ENCODE results near the gene ID2.

Gene ID2

GRCh38 chr2:8634466-8635172 lies 47.2 kb upstream of the ID2 start:
- Histone ChIP-seq H3K4me2 (ENCODE audit: low read length) (no peak overlapping the region), H2AFZ (no peak overlapping the region), H3K36me3 (ENCODE audit: control insufficient read depth, insufficient read depth, low read length) (no peaks in the 10 kb centered on the region), H3K9ac (no peak overlapping the region), H3K4me1 (peaks cover 6% of the 10 kb centered on the region), H3K27ac (no peak overlapping the region), H3K4me3 (ENCODE audit: low read depth, low read length) (no peak overlapping the region), H3K9me3 (ENCODE audit: control insufficient read depth, low read length) (no peaks in the 10 kb centered on the region), H3K27me3 (ENCODE audit: control insufficient read depth, insufficient read depth, low read length) (no peaks in the 10 kb centered on the region), H3K79me2 (no peaks in the 10 kb centered on the region)
- TF ChIP-seq, protein P1, sequence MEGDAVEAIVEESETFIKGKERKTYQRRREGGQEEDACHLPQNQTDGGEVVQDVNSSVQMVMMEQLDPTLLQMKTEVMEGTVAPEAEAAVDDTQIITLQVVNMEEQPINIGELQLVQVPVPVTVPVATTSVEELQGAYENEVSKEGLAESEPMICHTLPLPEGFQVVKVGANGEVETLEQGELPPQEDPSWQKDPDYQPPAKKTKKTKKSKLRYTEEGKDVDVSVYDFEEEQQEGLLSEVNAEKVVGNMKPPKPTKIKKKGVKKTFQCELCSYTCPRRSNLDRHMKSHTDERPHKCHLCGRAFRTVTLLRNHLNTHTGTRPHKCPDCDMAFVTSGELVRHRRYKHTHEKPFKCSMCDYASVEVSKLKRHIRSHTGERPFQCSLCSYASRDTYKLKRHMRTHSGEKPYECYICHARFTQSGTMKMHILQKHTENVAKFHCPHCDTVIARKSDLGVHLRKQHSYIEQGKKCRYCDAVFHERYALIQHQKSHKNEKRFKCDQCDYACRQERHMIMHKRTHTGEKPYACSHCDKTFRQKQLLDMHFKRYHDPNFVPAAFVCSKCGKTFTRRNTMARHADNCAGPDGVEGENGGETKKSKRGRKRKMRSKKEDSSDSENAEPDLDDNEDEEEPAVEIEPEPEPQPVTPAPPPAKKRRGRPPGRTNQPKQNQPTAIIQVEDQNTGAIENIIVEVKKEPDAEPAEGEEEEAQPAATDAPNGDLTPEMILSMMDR (IDR thresholded peaks at IDR 0.05) = no peak

DNA sequence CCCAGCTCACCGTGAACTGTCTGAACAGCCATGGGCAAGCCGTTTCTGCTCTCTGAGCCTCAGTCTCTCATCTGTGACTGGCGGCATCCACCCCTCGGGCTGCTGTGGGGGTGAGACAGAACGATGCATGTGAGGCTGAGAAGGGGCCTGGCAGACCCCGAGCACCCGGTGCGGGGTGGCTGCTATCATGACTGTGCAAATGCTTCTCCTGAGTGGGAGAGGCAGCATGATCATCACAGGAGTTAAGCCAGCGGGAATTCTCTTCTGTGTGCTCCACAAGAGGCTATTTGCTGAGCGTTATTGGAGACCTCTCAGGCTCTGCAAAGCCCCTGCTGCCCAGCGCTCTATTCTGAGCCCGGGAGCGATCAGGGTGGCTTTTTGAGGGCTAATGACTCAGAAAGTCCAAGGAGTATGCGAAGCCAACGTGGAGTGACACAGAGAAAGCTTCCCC lies 45.8 kb upstream of the ID2 start:
- H3K27me3 ChIP-seq (ENCODE audit: control insufficient read depth, insufficient read depth, low read length) = no peaks in the 10 kb centered on the region
- H3K4me1 ChIP-seq = peaks cover 6% of the 10 kb centered on the region
- H3K9me3 ChIP-seq (ENCODE audit: control insufficient read depth, low read length) = no peaks in the 10 kb centered on the region
- H3K79me2 ChIP-seq = no peaks in the 10 kb centered on the region
- no peak overlapping the region for H2AFZ ChIP-seq
- H3K36me3 ChIP-seq (ENCODE audit: control insufficient read depth, insufficient read depth, low read length) = no peaks in the 10 kb centered on the region
- no peak overlapping the region for H3K4me3 ChIP-seq (ENCODE audit: low read depth, low read length)
- no peak overlapping the region for H3K9ac ChIP-seq
- TF ChIP-seq, protein P1 (IDR thresholded peaks at IDR 0.05) = no peak
- no peak overlapping the region for H3K4me2 ChIP-seq (ENCODE audit: low read length)
- H3K27ac ChIP-seq = no peak overlapping the region

DNA sequence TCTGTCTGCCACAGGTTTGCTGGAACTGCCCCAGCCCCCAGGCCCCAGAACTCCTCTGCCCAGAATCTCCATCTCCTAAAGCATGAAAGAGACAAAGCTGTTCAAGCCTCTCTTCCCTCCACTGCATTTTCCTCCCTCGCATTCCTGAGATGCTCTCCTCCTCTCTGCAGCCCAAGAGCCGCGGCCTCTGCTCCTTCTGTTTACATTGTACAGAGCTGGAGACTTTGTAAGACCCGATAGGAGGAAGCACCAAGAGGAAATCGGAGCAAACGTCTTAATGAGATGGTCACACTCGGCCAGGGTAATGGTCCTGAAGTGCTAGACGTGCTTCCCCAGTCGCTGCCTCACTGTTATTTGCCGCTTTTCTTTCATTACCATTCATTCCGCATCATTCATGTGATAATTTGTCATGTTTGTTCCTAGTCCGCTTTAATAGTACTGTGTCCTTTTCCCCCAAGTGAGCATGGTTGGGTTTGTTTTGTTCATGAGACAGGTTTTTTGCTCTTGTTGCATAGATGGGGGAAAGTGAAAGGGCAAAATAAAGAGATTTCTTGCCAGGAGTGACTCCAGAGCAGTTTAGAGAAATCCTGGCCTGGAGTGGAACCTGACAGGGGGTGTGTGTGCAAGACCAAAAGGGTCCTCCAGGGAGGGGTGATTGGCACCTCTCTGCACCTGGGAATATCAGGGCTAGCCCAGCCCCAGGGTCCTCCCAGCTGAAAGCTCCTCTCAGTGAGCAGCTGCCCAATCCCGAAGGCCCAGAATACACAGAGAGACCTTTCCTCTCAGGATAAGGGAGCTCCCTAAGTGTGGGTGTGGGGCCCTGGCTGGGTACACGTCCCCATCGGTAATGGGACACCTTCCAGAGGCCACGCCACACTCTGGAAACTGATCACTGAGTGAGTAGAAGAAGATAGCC lies 44.9 kb upstream of the ID2 start:
- H3K9ac ChIP-seq = no peak overlapping the region
- TF ChIP-seq, protein P1 (IDR thresholded peaks at IDR 0.05) = no peak
- no peak overlapping the region for H3K27ac ChIP-seq
- no peak overlapping the region for H3K4me3 ChIP-seq (ENCODE audit: low read depth, low read length)
- no peaks in the 10 kb centered on the region for H3K36me3 ChIP-seq (ENCODE audit: control insufficient read depth, insufficient read depth, low read length)
- peaks cover 6% of the 10 kb centered on the region for H3K4me1 ChIP-seq
- H3K79me2 ChIP-seq = no peaks in the 10 kb centered on the region
- H3K9me3 ChIP-seq (ENCODE audit: control insufficient read depth, low read length) = no peaks in the 10 kb centered on the region
- H3K27me3 ChIP-seq (ENCODE audit: control insufficient read depth, insufficient read depth, low read length) = no peaks in the 10 kb centered on the region
- peak overlapping the region; percentile 18 for H2AFZ ChIP-seq
- no peak overlapping the region for H3K4me2 ChIP-seq (ENCODE audit: low read length)

DNA sequence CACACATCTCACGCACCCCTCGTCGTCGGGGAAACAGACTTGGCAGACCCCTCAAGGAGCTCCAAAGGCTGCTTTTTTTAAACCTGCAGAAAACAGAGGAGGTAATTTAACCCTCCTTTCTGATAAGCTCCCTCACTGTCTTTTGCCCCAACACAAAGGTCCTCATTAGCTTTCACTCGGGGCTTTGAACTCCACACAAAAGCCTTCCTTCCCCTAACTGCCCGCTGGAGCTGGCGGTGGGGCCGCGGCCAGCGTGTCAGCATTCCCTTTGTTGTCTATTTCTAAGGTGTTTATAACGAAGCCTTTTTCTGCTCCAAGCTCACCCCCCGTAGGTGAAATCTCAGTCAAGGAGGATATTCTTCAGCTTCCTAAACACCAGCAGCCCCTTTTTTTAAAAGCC lies 43.5 kb upstream of the ID2 start:
- no peak overlapping the region for H3K4me2 ChIP-seq (ENCODE audit: low read length)
- no peak overlapping the region for H3K4me3 ChIP-seq (ENCODE audit: low read depth, low read length)
- no peaks in the 10 kb centered on the region for H3K27me3 ChIP-seq (ENCODE audit: control insufficient read depth, insufficient read depth, low read length)
- H2AFZ ChIP-seq = no peak overlapping the region
- H3K9me3 ChIP-seq (ENCODE audit: control insufficient read depth, low read length) = no peaks in the 10 kb centered on the region
- H3K4me1 ChIP-seq = peaks cover 15% of the 10 kb centered on the region
- no peaks in the 10 kb centered on the region for H3K36me3 ChIP-seq (ENCODE audit: control insufficient read depth, insufficient read depth, low read length)
- H3K79me2 ChIP-seq = peaks cover 2% of the 10 kb centered on the region
- no peak overlapping the region for H3K27ac ChIP-seq
- no peak overlapping the region for H3K9ac ChIP-seq
- TF ChIP-seq, protein P1 (IDR thresholded peaks at IDR 0.05) = no peak
